GOT3 (cell line): ENCODE results near the gene NOL6.
"Not testable (repeated sequence)": the region's sequence is repeated elsewhere in the genome, so short reads cannot be mapped to it uniquely, and the experiment has no call there.

ENCODE experiments used
- DNase-seq: peaks from one replicate; lab custom pipeline; 2025; ENCODE audit warnings: mixed read lengths; lab: John Stamatoyannopoulos, UW

NOL6 gene

GRCh38 chr9:33473643-33474352 is at the start of gene NOL6:
TSS of gene NOL6 (minus strand) at chr9:33473924. CDS start at chr9:33473842, 82 bp downstream.
- peak; percentile 76 for DNase-seq

GRCh38 chr9:33521861-33522260 is 48.1 kb upstream of the NOL6 start:
- DNase-seq: not testable (repeated sequence)

- not testable (repeated sequence) for DNase-seq
These were observed 44.3 kb upstream of the NOL6 start for GRCh38 chr9:33517934-33518577.

GRCh38 chr9:33517373-33517772 is 43.6 kb upstream of the NOL6 start:
- DNase-seq: no peak

- not testable (repeated sequence) for DNase-seq
These were observed 42.7 kb upstream of the NOL6 start for GRCh38 chr9:33516397-33516796.

GRCh38 chr9:33515342-33515995 is 41.7 kb upstream of the NOL6 start:
- DNase-seq: not testable (repeated sequence)

GRCh38 chr9:33512535-33512934 is 38.8 kb upstream of the NOL6 start:
- DNase-seq: not testable (repeated sequence)

- not testable (repeated sequence) for DNase-seq
These were observed 37.4 kb upstream of the NOL6 start for GRCh38 chr9:33511184-33511517.

- DNase-seq: no peak
These were observed 36.8 kb upstream of the NOL6 start for GRCh38 chr9:33510262-33511183.

- DNase-seq: no peak
These were observed 33.1 kb upstream of the NOL6 start for GRCh38 chr9:33506626-33507370.

- DNase-seq: no peak
These were observed 24.7 kb upstream of the NOL6 start for GRCh38 chr9:33498387-33498786.

- not testable (repeated sequence) for DNase-seq
These were observed 20.1 kb upstream of the NOL6 start for GRCh38 chr9:33493819-33494218.

- no peak for DNase-seq
These were observed 15.3 kb upstream of the NOL6 start for GRCh38 chr9:33489066-33489465.

- DNase-seq: not testable (repeated sequence)
These were observed 11.6 kb upstream of the NOL6 start for GRCh38 chr9:33485312-33485711.

GRCh38 chr9:33480976-33481375 is 7.3 kb upstream of the NOL6 start:
- no peak for DNase-seq

- DNase-seq: no peak
These were observed 6.4 kb upstream of the NOL6 start for GRCh38 chr9:33480106-33480505.

- DNase-seq: no peak
These were observed 2.8 kb upstream of the NOL6 start for GRCh38 chr9:33476503-33476902.

GRCh38 chr9:33475357-33475756 is 1.6 kb upstream of the NOL6 start:
- DNase-seq: no peak

GRCh38 chr9:33472881-33473615 is 676 bp downstream of the NOL6 start:
- no peak for DNase-seq

GRCh38 chr9:33472171-33472880 is 1.4 kb downstream of the NOL6 start:
- no peak for DNase-seq
